ENCODE data around the gene ZYX.
A peak's percentile ranks its signal among the peaks of the same experiment; 100 is the strongest.

The ZYX gene

GRCh38 chr7:143382126-143382790 is 1.1 kb downstream of the ZYX start:
- no peak for DNase-seq (ENCODE audit: low read depth)
- TF ChIP-seq CTCF (conservative IDR thresholded peaks at IDR 0.05; ENCODE audit: low read length), result no peak
- H3K4me3 ChIP-seq (ENCODE audit: low read length), result peak overlapping the region; percentile 89

- H3K4me3 ChIP-seq (ENCODE audit: low read length), result peak overlapping the region; percentile 89
- DNase-seq (ENCODE audit: low read depth), result no peak
- no peak for TF ChIP-seq CTCF (conservative IDR thresholded peaks at IDR 0.05; ENCODE audit: low read length)
Observed at GRCh38 chr7:143382791-143383641, 1.9 kb downstream of the ZYX start.

GRCh38 chr7:143383642-143383957 is 2.5 kb downstream of the ZYX start:
- no peak for TF ChIP-seq CTCF (conservative IDR thresholded peaks at IDR 0.05; ENCODE audit: low read length)
- peak overlapping the region; percentile 89 for H3K4me3 ChIP-seq (ENCODE audit: low read length)
- no peak for DNase-seq (ENCODE audit: low read depth)

- no peak for TF ChIP-seq CTCF (conservative IDR thresholded peaks at IDR 0.05; ENCODE audit: low read length)
- peak overlapping the region; percentile 89 for H3K4me3 ChIP-seq (ENCODE audit: low read length)
- DNase-seq (ENCODE audit: low read depth), result no peak
Observed at GRCh38 chr7:143384148-143384547, 3.0 kb downstream of the ZYX start.

- TF ChIP-seq CTCF (conservative IDR thresholded peaks at IDR 0.05; ENCODE audit: low read length), result no peak
- DNase-seq (ENCODE audit: low read depth), result no peak
- peak overlapping the region; percentile 89 for H3K4me3 ChIP-seq (ENCODE audit: low read length)
Observed at GRCh38 chr7:143384661-143385631, 3.8 kb downstream of the ZYX start.

- no peak for TF ChIP-seq CTCF (conservative IDR thresholded peaks at IDR 0.05; ENCODE audit: low read length)
- DNase-seq (ENCODE audit: low read depth), result no peak
- H3K4me3 ChIP-seq (ENCODE audit: low read length), result peak overlapping the region; percentile 29
Observed at GRCh38 chr7:143385891-143386781, 5.0 kb downstream of the ZYX start.
